A549 (cell line): ENCODE data around the gene SNX27.

Source experiments
- CHD2 ChIP-seq: fragments of 150-350 bp; IDR thresholded peaks from 2 replicates; pipeline ENCODE4 v1.6.1; 2014; ENCODE audit warnings: low read length; ENCODE audit not compliant: partially characterized antibody
- CHD4 ChIP-seq: fragments of 200-600 bp; sonication (generic); IDR thresholded peaks from 2 replicates; pipeline ENCODE4 v1.6.1; 2016; ENCODE audit warnings: antibody characterized with exemption, mild to moderate bottlenecking, borderline replicate concordance
- CTCF ChIP-seq: fragments of >200 bp; sonication (Bioruptor Twin); formaldehyde crosslinking; IDR thresholded peaks from 3 replicates; pipeline ENCODE4 v1.5.1; 2016
- E2F6 ChIP-seq: IDR thresholded peaks from 2 replicates; pipeline ENCODE4 v1.6.1; 2012; ENCODE audit warnings: low read depth, borderline replicate concordance
- HOXB13 ChIP-seq: fragments of 250-450 bp; sonication (Bioruptor Pico); IDR thresholded peaks from 2 replicates; pipeline ENCODE4 v1.5.0; 2020; ENCODE audit warnings: low read depth, mild to moderate bottlenecking, moderate library complexity
- JUN ChIP-seq, 2 experiments: fragments of >200 bp; sonication (Bioruptor Twin); formaldehyde crosslinking; IDR thresholded peaks; 2 replicates in 1 of 2; 3 replicates in 1 of 2; pipeline ENCODE4 v1.6.1; 2016 to 2017
- MAFK ChIP-seq: fragments of 450-650 bp; IDR thresholded peaks from 2 replicates; pipeline ENCODE4 v1.6.1; 2014; ENCODE audit not compliant: partially characterized antibody
- PHF8 ChIP-seq: fragments of 200-600 bp; sonication (generic); IDR thresholded peaks from 2 replicates; pipeline ENCODE4 v1.6.1; 2016; ENCODE audit warnings: low read depth, mild to moderate bottlenecking, antibody characterized with exemption, moderate library complexity, borderline replicate concordance
- POLR2A ChIP-seq: IDR thresholded peaks from 2 replicates; pipeline ENCODE4 v1.6.1; 2012; ENCODE audit warnings: mild to moderate bottlenecking, low read length
- REST ChIP-seq: fragments of 200-600 bp; sonication (generic); IDR thresholded peaks from 2 replicates; pipeline ENCODE4 v1.6.1; 2016; ENCODE audit warnings: antibody characterized with exemption, mild to moderate bottlenecking, moderate library complexity
- RFX5 ChIP-seq: fragments of 450-650 bp; IDR thresholded peaks from 2 replicates; pipeline ENCODE4 v1.7.1; 2014; ENCODE audit warnings: antibody characterized with exemption, mild to moderate bottlenecking, moderate library complexity
- TFCP2L1 ChIP-seq: fragments of 250-450 bp; sonication (Bioruptor Pico); IDR thresholded peaks from 2 replicates; pipeline ENCODE4 v1.5.0; 2021; ENCODE audit warnings: mild to moderate bottlenecking
- TP53 ChIP-seq: fragments of 250-450 bp; sonication (Bioruptor Pico); IDR thresholded peaks from 2 replicates; pipeline ENCODE4 v1.5.0; 2021; ENCODE audit warnings: mild to moderate bottlenecking, moderate library complexity

- TF ChIP-seq CTCF: no peak
- no peak for TF ChIP-seq POLR2A
- no peak for TF ChIP-seq JUN (IDR thresholded peaks at IDR 0.05)
- no peak for TF ChIP-seq MAFK
- no peak for TF ChIP-seq CHD4
- TF ChIP-seq HOXB13 (CRISPR knock-in tag): no peak
- no peak for TF ChIP-seq REST
- TF ChIP-seq CHD2: no peak
- no peak for TF ChIP-seq E2F6
- no peak for TF ChIP-seq TFCP2L1 (CRISPR knock-in tag)
- TF ChIP-seq RFX5: no peak
- TF ChIP-seq PHF8: no peak
- TF ChIP-seq TP53: no peak
Measured at GRCh38 chr1:151692226-151692625, 80.4 kb downstream of the SNX27 start.
